ENCODE measurements around the gene TBC1D22A.

DNA sequence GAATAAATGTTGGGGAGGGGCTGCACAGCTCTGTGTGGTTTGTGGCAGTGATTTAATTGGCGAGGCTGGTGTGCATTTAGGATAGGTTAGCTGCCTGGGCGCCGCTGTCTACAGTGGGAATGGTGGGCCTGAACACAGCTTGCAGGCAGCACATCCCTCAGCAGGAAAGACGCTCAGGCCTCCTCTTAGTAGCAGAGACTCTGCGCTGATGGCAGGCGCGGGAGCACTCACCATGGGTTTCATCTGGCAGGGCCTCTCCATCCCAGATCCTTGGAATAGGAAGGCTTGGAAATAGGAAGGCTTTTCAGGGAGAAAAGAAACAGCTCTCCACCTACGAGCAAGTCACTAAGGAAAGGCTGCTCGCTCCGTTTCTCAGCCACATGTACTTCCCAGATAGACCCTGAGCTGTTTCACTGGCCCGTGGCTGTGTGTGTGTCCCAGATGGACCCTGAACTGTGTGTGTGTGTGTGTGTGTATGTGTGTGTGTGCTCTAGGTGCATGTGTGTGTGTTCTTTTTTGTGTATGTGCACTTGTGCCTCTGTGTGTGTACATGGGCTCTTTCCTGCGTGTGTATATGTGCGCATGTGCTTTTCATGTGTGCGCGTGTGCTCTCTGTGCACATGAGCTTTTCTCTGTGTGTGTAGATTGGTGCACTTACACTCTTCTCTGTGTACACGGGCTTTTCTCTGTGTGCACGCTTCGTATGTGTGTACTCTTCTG lies 144.0 kb downstream of the TBC1D22A start:
- TF ChIP-seq, protein P1, sequence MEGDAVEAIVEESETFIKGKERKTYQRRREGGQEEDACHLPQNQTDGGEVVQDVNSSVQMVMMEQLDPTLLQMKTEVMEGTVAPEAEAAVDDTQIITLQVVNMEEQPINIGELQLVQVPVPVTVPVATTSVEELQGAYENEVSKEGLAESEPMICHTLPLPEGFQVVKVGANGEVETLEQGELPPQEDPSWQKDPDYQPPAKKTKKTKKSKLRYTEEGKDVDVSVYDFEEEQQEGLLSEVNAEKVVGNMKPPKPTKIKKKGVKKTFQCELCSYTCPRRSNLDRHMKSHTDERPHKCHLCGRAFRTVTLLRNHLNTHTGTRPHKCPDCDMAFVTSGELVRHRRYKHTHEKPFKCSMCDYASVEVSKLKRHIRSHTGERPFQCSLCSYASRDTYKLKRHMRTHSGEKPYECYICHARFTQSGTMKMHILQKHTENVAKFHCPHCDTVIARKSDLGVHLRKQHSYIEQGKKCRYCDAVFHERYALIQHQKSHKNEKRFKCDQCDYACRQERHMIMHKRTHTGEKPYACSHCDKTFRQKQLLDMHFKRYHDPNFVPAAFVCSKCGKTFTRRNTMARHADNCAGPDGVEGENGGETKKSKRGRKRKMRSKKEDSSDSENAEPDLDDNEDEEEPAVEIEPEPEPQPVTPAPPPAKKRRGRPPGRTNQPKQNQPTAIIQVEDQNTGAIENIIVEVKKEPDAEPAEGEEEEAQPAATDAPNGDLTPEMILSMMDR (IDR thresholded peaks at IDR 0.05), result no peak
- TF ChIP-seq EP300 (IDR thresholded peaks at IDR 0.05) (no peak), POLR2A (IDR thresholded peaks at IDR 0.05) (no peak), POLR2AphosphoS5 (IDR thresholded peaks at IDR 0.05) (no peak)
